Urinary bladder (tissue), 4 donors: ENCODE measurements around the gene PGAP2. TPM values are rescaled to one million over a fixed set of nuclear protein-coding genes. Genes with fewer than 3 reads are reported as not detected.
"Not testable (repeated sequence)": the region's sequence is repeated elsewhere in the genome, so short reads cannot be mapped to it uniquely, and the experiment has no call there.

Experiments
- DNase-seq: peaks from one replicate; pipeline ENCODE4 v3.0.0-alpha.2; 2015; ENCODE audit errors: extremely low spot score
- H3K27ac ChIP-seq: one replicate; pipeline ENCODE4 v1.5.1; 2013; ENCODE audit warnings: low read depth, mild to moderate bottlenecking, moderate library complexity
- H3K36me3 ChIP-seq: one replicate; pipeline ENCODE4 v1.6.1; 2013; ENCODE audit warnings: mild to moderate bottlenecking, moderate library complexity; ENCODE audit not compliant: insufficient read depth
- H3K4me1 ChIP-seq: one replicate; pipeline ENCODE4 v1.6.1; 2013; ENCODE audit warnings: mild to moderate bottlenecking, moderate library complexity; ENCODE audit not compliant: insufficient read depth
- H3K4me3 ChIP-seq: one replicate; pipeline ENCODE4 v1.5.1; 2013; ENCODE audit warnings: low read depth, low read length
- WGBS: extraction: QIAGEN DNeasy Blood & Tissue Kit; methylation state at CpG from one replicate; pipeline ENCODE4 v1.1.7; 2013; 5-methylcytosine and 5-hydroxymethylcytosine counted together
- polyA plus RNA-seq: library from polyadenylated mRNA; stranded (reverse); fragments of 200-250 nt; gene quantifications from one replicate; pipeline ENCODE4 v1.2.3, GENCODE V29; 2013
- total RNA-seq: library from RNA; depleted of rRNA; stranded (reverse); fragments of >200 nt; gene quantifications from one replicate; pipeline ENCODE4 v1.2.3, GENCODE V29; 2014
- donor health status: healthy with polysubstance abuse.
- donor health status: healthy.

The PGAP2 gene
- total and polyA plus RNA-seq, 2 donors: 12.7 to 15.3 TPM

DNA sequence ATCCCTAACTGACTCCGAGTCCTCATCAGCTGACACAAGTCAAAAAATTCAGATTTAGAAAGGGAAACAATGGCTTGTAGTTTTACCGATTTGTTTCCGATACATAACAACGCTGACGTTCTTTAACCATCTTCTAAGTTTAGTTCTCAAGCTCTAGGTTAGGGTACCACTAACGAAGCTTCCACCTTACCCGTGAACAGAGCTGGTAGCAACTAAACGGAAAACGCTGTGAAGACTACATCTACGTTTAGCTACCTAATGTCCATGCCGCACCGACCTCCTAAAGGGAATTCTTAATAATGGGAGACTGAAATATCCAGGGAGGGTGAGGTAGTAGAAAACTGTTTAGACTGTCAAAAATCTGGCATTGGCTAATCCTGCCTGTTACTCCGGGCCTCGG lies 12.0 kb upstream of the PGAP2 start:
- Histone ChIP-seq H3K36me3 (peaks cover 2% of the 10 kb centered on the region), H3K4me3 (peak overlapping the region; percentile 97), H3K4me1 (peaks cover 2% of the 10 kb centered on the region), H3K27ac (no peak overlapping the region)
- no peak for DNase-seq
- 14% methylated on average over 14 of the region's 14 CpGs for WGBS

DNA sequence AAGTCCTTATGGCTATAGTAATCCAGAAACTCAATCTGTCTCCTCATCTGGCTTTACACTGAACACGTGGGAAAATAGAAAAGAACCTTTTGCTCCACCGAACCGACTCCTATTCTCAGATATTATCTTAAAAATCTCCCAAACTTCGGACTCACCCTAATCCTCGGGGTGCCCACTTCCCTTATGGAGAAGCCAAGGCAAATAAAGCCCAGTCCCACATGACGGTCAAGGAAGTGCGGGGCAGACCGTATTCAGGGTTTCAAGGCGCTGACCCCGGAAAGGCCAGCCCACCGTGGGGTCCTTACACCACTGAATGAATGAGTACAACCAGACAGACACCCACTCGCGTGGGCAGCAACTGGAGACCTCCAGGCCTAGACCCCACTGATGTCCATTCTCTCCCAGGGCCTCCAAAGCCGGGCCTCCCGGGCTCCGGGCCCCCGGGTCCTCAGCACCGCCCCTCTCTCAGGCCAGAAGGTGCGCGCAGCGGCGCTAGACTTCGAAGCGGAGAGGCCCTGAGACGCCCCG lies 11.5 kb upstream of the PGAP2 start:
- peak overlapping the region; percentile 94 for H3K27ac ChIP-seq
- peaks cover 2% of the 10 kb centered on the region for H3K4me1 ChIP-seq
- no peaks in the 10 kb centered on the region for H3K36me3 ChIP-seq
- DNase-seq: no peak
- peak overlapping the region; percentile 97 for H3K4me3 ChIP-seq
- WGBS: under 1% methylated on average over 26 of the region's 26 CpGs

GRCh38 chr11:3797329-3798090 lies 10.8 kb upstream of the PGAP2 start, which contains the start of gene NUP98:
Gene NUP98 (minus strand): TSS chr11:3797554. CDS start chr11:3782117, 15,437 bp downstream.
- Histone ChIP-seq H3K36me3 (no peaks in the 10 kb centered on the region), H3K4me1 (peaks cover 2% of the 10 kb centered on the region), H3K4me3 (peak within 1 kb of the TSS; percentile 97), H3K27ac (peak within 1 kb of the TSS; percentile 94)
- peak; percentile 98 for DNase-seq
- under 1% methylated on average over 86 of the region's 86 CpGs for WGBS

DNA sequence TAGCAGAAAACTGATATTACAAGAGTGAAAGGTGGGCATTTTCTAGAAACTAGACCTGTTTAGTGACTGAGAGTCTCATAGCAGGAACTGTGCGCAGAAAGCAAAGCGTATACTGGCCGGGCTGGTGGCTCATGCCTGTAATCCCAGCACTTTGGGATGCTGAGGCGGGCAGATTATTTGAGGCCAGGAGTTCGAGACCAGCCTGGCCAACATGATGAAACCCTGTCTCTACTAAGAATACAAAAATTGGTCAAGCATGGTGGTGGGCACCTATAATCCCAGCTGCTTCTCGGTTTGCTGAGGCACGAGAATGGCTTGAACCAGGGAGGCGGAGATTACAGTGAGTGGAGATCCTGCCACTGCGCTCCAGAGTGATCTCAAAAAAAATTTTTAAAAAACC lies 9.2 kb upstream of the PGAP2 start:
- Histone ChIP-seq H3K4me1 (peaks cover 2% of the 10 kb centered on the region), H3K4me3 (no peak overlapping the region), H3K27ac (no peak overlapping the region), H3K36me3 (no peaks in the 10 kb centered on the region)
- 97% methylated on average over 9 of the region's 9 CpGs for WGBS
- no peak for DNase-seq

- Histone ChIP-seq H3K36me3 (no peaks in the 10 kb centered on the region), H3K4me3 (no peak overlapping the region), H3K27ac (no peak overlapping the region), H3K4me1 (peaks cover 2% of the 10 kb centered on the region)
- no peak for DNase-seq
- 53% methylated on average over 5 of the region's 5 CpGs for WGBS
Observed at GRCh38 chr11:3799873-3800272, 8.5 kb upstream of the PGAP2 start.

- DNase-seq: no peak
- no peaks in the 10 kb centered on the region for H3K4me1 ChIP-seq
- H3K4me3 ChIP-seq: no peak overlapping the region
- no peaks in the 10 kb centered on the region for H3K36me3 ChIP-seq
- no peak overlapping the region for H3K27ac ChIP-seq
- WGBS: 67% methylated on average over 4 of the region's 4 CpGs
Observed at GRCh38 chr11:3802011-3802790, 6.2 kb upstream of the PGAP2 start.

GRCh38 chr11:3803726-3804495 lies 4.4 kb upstream of the PGAP2 start:
- H3K36me3 ChIP-seq: no peaks in the 10 kb centered on the region
- H3K27ac ChIP-seq: no peak overlapping the region
- whole genome bisulfite sequencing: 93% methylated on average over 11 of the region's 11 CpGs
- no peaks in the 10 kb centered on the region for H3K4me1 ChIP-seq
- DNase-seq: no peak
- no peak overlapping the region for H3K4me3 ChIP-seq

- WGBS: 33% methylated on average over 5 of the region's 5 CpGs
- Histone ChIP-seq H3K4me3 (peak overlapping the region; percentile 74), H3K36me3 (no peaks in the 10 kb centered on the region), H3K27ac (no peak overlapping the region), H3K4me1 (no peaks in the 10 kb centered on the region)
- no peak for DNase-seq
Observed at GRCh38 chr11:3808861-3809623, 682 bp downstream of the PGAP2 start.

GRCh38 chr11:3809624-3809928 lies 1.2 kb downstream of the PGAP2 start:
- H3K4me3 ChIP-seq: no peak overlapping the region
- DNase-seq: no peak
- no peaks in the 10 kb centered on the region for H3K36me3 ChIP-seq
- no peaks in the 10 kb centered on the region for H3K4me1 ChIP-seq
- WGBS: 98% methylated on average over 1 of the region's 1 CpG
- no peak overlapping the region for H3K27ac ChIP-seq

DNA sequence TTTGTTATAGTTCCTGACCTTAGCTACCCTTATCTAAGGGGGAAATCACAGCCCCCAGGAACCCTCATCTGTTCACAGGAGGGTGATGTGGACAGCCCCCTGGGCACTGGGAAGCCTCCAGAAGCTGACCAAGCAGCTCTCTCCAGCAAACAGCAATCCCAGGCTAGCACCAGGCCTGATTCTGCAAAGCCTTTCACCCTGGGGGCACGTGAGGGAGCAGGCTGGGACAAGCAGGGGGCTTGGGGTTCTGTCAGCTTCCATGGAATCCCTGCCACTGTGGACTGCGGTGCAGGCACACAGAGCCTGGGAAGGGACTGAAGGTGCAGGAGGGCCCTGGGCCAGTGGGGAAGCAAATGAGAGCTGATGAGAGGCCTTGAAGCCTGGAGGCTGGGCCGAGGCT lies 2.1 kb downstream of the PGAP2 start:
- Histone ChIP-seq H3K27ac (no peak overlapping the region), H3K4me3 (no peak overlapping the region), H3K4me1 (no peaks in the 10 kb centered on the region), H3K36me3 (no peaks in the 10 kb centered on the region)
- no peak for DNase-seq
- WGBS: 90% methylated on average over 3 of the region's 3 CpGs

DNA sequence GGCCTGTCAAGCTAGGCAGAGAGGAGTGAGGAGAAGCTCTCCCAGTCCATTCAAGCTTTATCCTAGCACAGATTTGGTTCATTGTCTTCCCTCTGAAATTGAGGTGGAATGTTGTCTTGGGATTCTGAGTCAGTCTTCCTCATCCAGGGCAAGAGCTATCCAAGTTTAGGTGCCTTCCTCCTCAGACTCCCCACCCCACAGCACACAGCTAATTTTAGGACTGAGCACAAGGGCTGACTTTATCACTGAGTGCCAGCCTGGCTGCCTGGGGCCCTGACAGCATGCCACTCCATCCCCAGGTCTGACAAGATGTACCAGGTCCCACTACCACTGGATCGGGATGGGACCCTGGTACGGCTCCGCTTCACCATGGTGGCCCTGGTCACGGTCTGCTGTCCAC lies 2.6 kb downstream of the PGAP2 start:
- Histone ChIP-seq H3K4me1 (no peaks in the 10 kb centered on the region), H3K36me3 (no peaks in the 10 kb centered on the region), H3K4me3 (no peak overlapping the region), H3K27ac (no peak overlapping the region)
- DNase-seq: no peak
- WGBS: 97% methylated on average over 4 of the region's 4 CpGs

DNA sequence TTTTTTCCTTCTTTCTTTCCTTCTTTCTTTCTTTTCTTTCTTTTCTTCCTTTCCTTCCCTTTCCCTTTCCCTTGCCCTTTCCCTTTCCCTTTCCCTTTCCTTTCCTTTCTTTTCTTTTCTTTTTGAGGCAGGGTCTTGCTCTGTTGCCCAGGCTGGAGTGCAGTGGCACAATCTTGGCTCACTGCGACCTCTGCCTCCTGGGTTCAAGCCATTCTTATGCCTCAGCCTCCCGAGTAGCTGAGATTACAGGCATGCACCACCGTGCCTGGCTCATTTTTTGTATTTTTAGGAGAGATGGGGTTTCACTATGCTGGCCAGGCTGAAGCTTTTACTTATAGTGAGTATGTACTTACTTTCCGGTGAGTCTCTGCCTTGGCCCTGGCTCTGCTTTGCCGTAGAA lies 6.5 kb downstream of the PGAP2 start:
- H3K27ac ChIP-seq, H3K36me3 ChIP-seq, H3K4me3 ChIP-seq, H3K4me1 ChIP-seq, DNase-seq: not testable (repeated sequence)
- 97% methylated on average over 5 of the region's 5 CpGs for WGBS

DNA sequence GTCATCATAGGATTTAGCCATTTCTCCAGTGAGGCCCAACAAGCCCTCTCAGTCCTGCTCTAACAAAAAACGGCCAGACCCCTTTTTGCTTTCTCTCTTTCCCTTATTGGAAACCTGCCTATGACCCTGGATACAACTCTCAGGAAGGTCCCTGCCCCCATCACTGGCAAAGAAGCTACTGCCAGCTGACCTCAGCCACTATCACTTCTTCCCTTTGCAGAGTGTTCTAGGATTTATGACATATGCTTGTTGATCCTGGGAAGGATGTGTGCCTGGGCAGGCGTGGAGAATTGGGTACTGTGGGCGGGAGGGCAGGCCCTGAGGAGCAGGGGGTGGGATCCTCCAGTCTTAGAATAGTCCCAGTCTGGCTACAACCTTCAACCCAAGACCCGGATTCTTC lies 7.5 kb downstream of the PGAP2 start:
- WGBS: 73% methylated on average over 4 of the region's 4 CpGs
- H3K36me3 ChIP-seq: no peaks in the 10 kb centered on the region
- no peaks in the 10 kb centered on the region for H3K4me1 ChIP-seq
- no peak overlapping the region for H3K4me3 ChIP-seq
- H3K27ac ChIP-seq: no peak overlapping the region
- DNase-seq: no peak
